Activated T-cell treated with anti-CD3 and anti-CD28 coated beads for 1 hour (primary cell): ENCODE results near the gene BRD7.

ENCODE experiments used
- DNase-seq: peaks from one replicate; pipeline ENCODE4 v3.0.0-alpha.2; 2020; ENCODE audit warnings: low read depth

The BRD7 gene

GRCh38 chr16:50389900-50390299, 21.1 kb upstream of the BRD7 start:
- DNase-seq: no peak

- DNase-seq: no peak
Measured at GRCh38 chr16:50388496-50388895, 19.7 kb upstream of the BRD7 start.

- no peak for DNase-seq
Measured at GRCh38 chr16:50386774-50387173, 18.0 kb upstream of the BRD7 start.

- DNase-seq: no peak
Measured at GRCh38 chr16:50386139-50386538, 17.4 kb upstream of the BRD7 start.

GRCh38 chr16:50384500-50385135, 15.8 kb upstream of the BRD7 start:
- no peak for DNase-seq

GRCh38 chr16:50381679-50382440, 13.1 kb upstream of the BRD7 start:
- no peak for DNase-seq

- DNase-seq: no peak
Measured at GRCh38 chr16:50378417-50378816, 9.6 kb upstream of the BRD7 start.

GRCh38 chr16:50377001-50377400, 8.2 kb upstream of the BRD7 start:
- DNase-seq: no peak

- no peak for DNase-seq
Measured at GRCh38 chr16:50373780-50374179, 5.0 kb upstream of the BRD7 start.

GRCh38 chr16:50373345-50373701, 4.5 kb upstream of the BRD7 start:
- no peak for DNase-seq

- DNase-seq: no peak
Measured at GRCh38 chr16:50372611-50373344, 4.0 kb upstream of the BRD7 start.

GRCh38 chr16:50371936-50372595, 3.3 kb upstream of the BRD7 start:
- no peak for DNase-seq

- DNase-seq: no peak
Measured at GRCh38 chr16:50371036-50371716, 2.4 kb upstream of the BRD7 start.

- DNase-seq: no peak
Measured at GRCh38 chr16:50369133-50369804, 481 bp upstream of the BRD7 start.

- no peak for DNase-seq
Measured at GRCh38 chr16:50367777-50368409, 895 bp downstream of the BRD7 start.

GRCh38 chr16:50365791-50366575, 2.8 kb downstream of the BRD7 start:
- DNase-seq: no peak

GRCh38 chr16:50363656-50364055, 5.1 kb downstream of the BRD7 start:
- DNase-seq: no peak

GRCh38 chr16:50360779-50361178, 8.0 kb downstream of the BRD7 start:
- DNase-seq: no peak

GRCh38 chr16:50360033-50360778, 8.6 kb downstream of the BRD7 start:
- no peak for DNase-seq
